ENCODE measurements around the gene NUDC.
"Not testable (repeated sequence)": the region's sequence is repeated elsewhere in the genome, so short reads cannot be mapped to it uniquely, and the experiment has no call there.

The NUDC gene

DNA sequence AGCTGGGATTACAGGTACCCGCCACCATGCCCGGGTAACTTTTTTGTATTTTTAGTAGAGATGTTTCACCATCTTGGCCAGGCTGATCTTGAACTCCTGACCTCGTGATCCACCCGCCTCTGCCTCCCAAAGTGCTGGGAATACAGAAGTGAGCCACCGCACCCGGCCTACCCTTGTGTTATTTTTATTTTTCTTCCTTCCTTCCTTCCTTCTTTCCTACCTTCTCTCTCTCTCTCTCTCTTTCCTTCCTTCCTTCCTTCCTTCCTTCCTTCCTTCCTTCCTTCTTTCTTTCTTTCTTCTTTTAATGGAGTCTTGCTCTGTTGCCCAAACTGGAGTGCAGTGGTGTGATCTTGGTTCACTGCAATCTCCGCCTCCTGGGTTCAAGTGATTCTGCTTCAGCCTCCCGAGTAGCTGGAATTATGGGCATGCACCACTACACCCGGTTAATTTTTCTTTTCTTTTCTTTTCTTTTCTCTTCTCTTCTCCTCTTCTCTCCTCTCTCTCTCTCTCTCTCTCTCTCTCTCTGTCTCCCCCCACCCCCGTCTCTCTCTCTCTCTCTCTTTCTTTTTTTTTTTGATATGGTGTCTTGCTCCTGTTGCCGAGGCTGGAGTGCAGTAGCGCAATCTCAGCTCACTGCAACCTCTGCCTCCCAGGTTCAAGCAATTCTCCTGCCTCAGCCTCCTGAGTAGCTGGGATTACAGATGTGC lies 68.0 kb downstream of the NUDC start:
- not testable (repeated sequence) for DNase-seq (ENCODE audit: low read depth)

DNA sequence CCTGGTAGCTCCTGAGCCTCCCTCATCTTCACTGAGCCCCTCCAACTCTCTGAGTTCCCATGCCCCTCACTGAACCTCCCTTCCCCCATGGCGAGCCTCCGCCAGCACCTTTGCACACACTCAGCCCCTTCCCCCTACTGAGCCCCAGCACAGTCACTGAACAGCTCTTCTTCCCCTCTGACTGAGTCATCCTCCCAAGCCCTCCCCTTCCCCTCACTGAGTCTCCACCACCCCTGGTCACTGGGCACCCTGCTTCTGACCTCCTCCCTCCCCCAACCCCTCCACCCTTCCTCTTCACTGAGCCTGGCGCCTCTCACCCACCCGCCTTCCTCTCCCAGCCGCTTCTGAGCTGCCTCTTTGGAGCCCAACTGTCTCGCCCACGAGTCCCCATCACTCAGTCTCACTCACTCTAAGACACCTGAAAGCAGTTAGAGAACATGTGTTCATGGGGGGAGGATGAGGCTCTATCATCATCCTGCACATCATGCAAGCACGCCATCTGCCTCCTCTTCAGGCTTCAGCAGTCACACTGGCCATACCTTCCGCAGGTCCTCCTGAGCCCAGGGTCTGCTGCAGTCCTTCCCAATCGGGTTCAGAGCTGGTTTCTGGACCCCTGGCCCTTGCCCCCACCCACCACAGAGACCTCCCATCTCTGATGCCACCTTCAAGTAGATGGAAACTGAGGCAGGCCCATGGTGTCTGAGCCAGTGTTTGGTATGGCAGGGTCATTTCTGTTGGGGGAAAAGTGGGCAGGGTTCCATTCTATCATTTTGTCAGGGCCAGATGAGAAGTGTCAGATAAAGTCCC lies 70.0 kb downstream of the NUDC start:
- DNase-seq (ENCODE audit: low read depth), result no peak

DNA sequence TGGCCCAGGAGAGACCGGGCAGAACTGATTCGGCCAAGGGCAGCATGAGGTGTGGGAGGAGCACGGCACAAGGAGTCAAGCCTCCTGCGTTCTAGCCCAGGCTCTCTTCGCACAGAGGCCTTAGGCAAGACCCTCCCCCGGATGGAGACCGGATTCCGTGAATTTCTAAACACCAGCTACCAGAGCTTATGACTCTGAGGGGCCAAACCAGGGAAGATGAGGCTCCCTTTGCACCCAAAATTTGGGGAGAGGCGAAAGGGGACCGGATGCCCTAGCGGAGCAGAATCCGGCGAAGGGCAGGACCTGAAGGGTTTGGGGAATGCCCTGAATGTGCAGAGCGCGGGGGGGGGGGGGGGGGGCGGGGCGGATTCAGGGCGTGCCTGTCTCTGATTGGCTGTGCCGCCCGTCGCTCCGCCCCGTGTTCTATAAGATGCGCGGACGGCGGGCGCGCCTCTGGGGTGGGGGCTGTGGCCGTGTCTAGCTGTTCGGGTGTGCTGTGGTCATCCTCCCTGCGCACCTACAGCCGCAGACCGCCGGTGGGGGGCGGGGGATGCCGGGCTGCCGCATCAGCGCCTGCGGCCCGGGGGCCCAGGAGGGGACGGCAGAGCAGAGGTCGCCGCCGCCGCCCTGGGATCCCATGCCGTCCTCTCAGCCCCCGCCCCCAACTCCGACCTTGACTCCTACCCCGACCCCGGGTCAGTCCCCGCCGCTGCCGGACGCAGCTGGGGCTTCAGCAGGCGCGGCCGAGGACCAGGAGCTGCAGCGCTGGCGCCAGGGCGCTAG lies 71.9 kb downstream of the NUDC start, which contains the start of gene TRNP1:
TRNP1 (plus strand) TSS at position 456 of the 783 bp plus-strand sequence; CDS start at position 551, 95 bp downstream.
- peak; percentile 52 for DNase-seq (ENCODE audit: low read depth)

DNA sequence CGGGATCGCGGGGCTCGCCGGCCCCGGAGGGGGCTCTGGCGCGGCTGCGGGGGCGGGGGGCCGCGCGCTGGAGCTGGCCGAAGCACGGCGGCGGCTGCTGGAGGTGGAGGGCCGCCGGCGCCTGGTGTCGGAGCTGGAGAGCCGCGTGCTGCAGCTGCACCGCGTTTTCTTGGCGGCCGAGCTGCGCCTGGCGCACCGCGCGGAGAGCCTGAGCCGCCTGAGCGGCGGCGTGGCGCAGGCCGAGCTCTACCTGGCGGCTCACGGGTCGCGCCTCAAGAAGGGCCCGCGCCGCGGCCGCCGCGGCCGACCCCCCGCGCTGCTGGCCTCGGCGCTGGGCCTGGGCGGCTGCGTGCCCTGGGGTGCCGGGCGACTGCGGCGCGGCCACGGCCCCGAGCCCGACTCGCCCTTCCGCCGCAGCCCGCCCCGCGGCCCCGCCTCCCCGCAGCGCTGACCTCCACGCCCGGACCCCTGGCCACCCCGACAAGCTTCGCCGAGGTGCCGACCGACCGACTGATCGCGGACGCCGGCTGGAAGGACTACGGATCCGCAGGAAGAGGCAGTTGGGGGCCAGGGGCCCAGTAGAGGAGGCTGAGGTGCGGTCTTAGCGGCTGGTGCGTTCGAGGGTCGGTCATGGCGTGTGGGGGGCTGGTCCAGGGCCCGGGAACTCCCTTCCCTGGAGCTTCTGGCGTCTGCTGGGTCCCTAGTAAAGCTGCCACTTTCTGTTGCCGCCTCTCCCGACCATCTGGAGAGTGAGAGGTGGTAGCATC lies 72.7 kb downstream of the NUDC start:
- DNase-seq (ENCODE audit: low read depth), result no peak

DNA sequence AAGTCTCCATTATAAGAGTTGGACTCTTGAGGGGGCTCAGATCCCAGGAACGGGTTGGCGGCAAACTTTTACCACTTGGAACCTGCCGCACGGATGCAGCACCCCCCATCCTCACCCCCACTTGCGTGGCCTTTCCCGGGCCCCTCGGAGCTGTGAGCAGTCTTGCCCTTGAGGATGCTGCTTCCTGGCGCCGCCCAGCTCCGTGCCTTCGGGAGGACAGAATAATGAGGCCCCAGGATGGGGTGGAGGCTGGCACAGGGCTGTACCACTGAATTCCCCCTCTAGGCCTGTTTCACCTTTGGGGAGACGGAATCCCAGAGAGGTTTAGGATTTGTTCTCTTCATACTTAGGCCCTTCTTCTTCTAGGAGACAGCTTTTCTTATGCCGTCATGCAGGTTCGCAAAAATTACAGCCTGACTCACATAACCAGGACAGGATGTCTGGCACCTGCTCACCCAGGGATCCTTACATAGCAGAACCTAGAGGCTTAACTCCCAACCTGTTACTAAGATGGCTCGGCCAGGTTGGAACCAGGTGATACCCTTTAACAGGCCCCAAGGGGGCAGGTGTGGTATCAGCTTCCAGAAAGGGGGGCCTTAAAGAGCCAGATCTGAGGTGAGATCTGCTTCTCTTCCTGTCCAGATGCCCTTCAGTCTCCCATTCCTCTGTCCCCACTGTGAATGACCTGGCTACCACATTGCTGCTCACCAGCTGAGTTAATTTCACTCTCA lies 73.4 kb downstream of the NUDC start:
- no peak for DNase-seq (ENCODE audit: low read depth)

DNA sequence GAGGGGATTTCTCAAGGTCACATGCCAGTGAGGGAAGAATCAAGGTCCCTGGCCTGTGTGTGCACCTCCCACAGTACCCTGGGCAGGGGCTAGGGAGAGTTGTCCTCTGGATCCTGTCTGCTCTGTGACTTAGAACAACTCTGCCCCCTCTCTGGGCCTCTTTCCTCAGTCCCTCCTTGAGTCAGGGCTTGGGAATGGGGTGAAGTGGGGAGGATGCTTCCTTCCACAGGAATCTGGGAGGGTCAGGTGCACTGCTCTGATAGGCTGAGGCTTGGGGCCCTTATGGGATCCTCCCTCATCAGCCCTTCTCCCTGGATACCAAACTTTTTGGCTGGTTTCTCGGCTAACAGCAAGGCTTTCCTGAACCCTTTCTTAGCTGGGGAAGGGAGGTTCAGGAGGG lies 74.5 kb downstream of the NUDC start:
- DNase-seq (ENCODE audit: low read depth), result no peak

All from stimulated activated CD8-positive, alpha-beta memory T cell treated with anti-CD3 and anti-CD28 coated beads, Interleukin-12 subunit alpha, Interleukin-12 subunit beta, amount 100 ng/mL, for 1 hour (primary cell).